KOPT-K1 (cell line): ENCODE results near the gene KRTCAP2.
A peak's percentile ranks its signal among the peaks of the same experiment; 100 is the strongest.

ENCODE experiments used
- H3K27ac ChIP-seq: fragments of 200-600 bp; sonication (generic); 2 replicates; pipeline ENCODE4 v1.5.1; 2016; ENCODE audit warnings: antibody characterized with exemption, mild to moderate bottlenecking, low read depth, low read length; ENCODE audit not compliant: poor library complexity, severe bottlenecking
- H3K36me3 ChIP-seq: fragments of 200-600 bp; sonication (generic); 2 replicates; pipeline ENCODE4 v1.5.1; 2017; ENCODE audit warnings: antibody characterized with exemption, mild to moderate bottlenecking, low read length, moderate library complexity; ENCODE audit not compliant: insufficient read depth
- H3K9me3 ChIP-seq: fragments of 200-600 bp; sonication (generic); 2 replicates; pipeline ENCODE4 v1.5.1; 2017; ENCODE audit warnings: antibody characterized with exemption, low read length, mild to moderate bottlenecking; ENCODE audit not compliant: insufficient read depth, poor library complexity, severe bottlenecking

Gene KRTCAP2

DNA sequence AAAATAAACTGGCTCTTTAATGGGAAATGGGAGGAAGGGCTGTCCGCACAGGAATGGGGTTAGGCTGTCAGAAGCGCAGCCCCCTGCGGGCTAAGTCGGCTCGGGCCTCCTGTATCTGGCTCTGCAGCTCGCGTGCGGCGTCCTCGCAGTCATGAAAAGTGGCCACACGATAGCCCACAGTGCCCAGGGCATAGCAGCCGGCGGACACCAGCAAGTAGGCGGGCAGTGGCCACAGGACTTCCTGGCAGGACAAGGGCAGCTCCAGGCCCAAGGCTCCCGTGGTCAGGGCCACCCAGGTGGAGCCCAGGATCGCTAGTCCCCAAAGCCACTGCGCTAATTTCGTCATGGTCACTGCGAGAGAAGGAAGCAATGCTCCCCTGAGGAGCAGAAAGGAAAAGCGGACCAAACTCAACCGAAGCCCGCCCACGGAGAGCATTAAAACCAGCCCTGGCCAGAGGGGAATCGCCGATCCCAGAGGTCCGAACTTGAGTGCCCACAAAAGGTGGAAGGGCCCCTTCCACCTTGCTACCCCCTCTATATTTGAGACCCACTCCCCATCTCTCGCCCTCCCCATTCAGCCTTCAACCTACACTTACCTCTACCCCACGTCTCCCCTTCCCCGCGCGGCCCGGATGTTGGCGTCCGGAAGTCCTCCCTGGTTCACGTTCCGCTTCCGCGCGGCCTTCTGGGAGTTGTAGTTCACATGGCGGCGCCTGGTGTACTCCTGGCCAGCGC, 33.0 kb downstream of the KRTCAP2 start, which contains the start of gene DPM3:
TSS of gene DPM3 (minus strand) at position 637 of the 735 bp plus-strand sequence. CDS start at position 346, 291 bp downstream.
- no peaks in the 10 kb centered on the region for H3K36me3 ChIP-seq
- no peaks in the 10 kb centered on the region for H3K9me3 ChIP-seq
- H3K27ac ChIP-seq = peak within 1 kb of the TSS; percentile 78

DNA sequence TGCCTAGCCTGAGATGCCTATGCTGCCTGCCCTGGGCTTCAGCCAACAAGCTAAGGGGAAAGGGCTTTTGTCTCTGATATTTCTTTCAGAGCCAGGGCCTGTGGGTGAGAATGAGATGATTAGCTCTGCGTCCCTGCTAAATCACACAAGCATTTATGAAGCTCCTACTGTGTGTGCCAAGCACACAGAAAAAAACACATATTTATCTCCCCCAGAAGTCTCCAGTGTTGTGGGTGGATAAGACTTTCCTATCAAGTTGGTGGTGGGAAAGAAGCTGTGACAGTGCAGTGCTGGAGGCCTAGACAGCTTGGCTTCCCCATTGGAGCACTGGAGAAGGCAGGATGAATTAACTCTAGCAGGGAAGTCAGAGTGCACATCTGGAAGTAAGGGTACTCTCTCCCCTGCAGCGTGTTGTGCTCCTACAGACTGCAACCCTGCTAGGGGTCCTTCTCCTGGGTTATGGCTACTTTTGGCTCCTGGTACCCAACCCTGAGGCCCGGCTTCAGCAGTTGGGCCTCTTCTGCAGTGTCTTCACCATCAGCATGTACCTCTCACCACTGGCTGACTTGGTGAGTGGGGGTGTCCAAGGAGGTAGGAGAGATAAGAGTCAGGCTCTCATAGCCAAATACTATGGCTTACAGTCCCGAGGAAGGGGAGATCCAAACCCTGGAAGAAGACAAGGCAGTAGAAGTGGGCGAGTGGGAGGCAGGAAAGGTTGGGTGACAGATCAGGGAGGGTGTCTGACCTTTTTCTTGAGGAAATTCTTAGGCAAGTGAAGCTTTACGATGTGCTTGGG, 35.8 kb downstream of the KRTCAP2 start:
- Histone ChIP-seq H3K9me3 (no peaks in the 10 kb centered on the region), H3K36me3 (no peaks in the 10 kb centered on the region), H3K27ac (peak overlapping the region; percentile 93)

DNA sequence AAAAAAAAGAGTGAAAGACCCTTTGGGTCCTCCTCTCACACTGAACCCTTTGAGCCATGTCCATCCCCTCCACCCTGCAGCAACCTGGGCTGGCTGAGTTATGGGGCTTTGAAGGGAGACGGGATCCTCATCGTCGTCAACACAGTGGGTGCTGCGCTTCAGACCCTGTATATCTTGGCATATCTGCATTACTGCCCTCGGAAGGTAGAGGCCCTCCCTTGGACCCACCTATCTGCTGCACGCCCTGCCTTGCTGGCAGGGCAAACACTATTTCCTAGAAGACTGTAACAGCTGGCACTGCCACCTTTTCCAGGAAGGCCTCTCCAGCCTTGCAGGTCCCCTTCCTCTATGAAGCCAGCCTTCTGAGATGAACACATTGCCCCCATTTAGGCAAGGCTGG, 36.4 kb downstream of the KRTCAP2 start:
- H3K36me3 ChIP-seq = no peaks in the 10 kb centered on the region
- no peaks in the 10 kb centered on the region for H3K9me3 ChIP-seq
- peak overlapping the region; percentile 93 for H3K27ac ChIP-seq

DNA sequence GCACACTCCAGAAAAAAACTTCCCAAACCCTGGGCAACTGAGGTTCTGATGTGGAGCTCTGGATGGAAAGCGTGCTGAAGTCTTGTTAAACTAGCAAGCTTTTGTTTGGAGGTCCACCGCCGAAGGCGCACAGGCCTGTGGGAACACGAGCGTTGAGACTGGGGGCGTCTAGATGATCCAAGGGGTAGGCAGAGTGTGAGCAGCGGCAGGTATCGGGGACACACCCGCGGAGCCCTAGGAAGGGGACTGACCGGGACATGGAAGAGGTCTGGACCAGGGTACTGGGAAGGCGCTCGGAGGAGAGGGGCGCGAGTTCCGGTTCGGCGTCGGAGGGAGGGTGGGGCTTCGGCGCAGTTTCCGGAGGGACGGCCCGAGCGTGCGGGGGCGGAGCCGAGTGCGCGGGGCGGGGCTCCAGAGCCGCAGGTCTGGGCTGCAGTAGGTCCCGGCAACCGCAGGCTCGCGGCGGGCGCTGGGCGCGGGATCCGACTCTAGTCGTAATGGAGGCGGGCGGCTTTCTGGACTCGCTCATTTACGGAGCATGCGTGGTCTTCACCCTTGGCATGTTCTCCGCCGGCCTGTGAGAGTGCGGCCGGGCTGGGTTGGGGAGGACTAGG, 37.6 kb downstream of the KRTCAP2 start, which contains the start of gene SLC50A1:
TSS of gene SLC50A1 (plus strand) at position 438 of the 614 bp plus-strand sequence. CDS start at position 498, 60 bp downstream.
- Histone ChIP-seq H3K36me3 (no peaks in the 10 kb centered on the region), H3K9me3 (no peaks in the 10 kb centered on the region), H3K27ac (peak within 1 kb of the TSS; percentile 93)

DNA sequence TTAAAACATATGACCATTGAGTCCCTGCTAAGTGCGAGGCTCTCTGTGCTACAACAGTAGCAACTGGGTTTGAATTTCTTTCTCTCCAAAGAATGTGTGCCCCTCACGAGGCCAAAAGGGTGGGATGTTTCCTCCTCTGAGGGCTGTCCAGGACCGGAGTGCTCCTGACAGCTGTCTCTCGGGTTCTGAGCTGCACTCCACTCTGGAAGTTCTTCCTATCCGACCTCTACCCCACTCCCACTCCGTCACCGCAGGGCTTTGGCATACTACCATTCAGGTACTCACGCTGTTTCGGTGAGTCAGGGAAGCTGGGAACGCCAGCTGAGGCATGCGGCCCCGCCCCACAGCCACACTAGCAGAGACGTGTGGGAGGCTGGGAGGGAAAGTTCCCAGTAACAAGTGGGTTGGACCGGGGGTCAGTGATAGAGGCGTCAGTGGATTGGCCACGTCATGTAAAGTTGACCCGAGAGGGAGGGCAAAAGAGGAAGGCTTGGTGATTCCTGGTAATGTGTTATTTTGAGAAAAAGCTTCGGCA, 38.2 kb downstream of the KRTCAP2 start:
- Histone ChIP-seq H3K9me3 (no peaks in the 10 kb centered on the region), H3K36me3 (no peaks in the 10 kb centered on the region), H3K27ac (peak overlapping the region; percentile 93)

DNA sequence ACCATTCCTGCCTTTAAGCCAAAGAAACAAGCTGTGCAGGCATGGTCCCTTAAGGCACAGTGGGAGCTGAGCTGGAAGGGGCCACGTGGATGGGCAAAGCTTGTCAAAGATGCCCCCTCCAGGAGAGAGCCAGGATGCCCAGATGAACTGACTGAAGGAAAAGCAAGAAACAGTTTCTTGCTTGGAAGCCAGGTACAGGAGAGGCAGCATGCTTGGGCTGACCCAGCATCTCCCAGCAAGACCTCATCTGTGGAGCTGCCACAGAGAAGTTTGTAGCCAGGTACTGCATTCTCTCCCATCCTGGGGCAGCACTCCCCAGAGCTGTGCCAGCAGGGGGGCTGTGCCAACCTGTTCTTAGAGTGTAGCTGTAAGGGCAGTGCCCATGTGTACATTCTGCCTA, 38.8 kb downstream of the KRTCAP2 start:
- Histone ChIP-seq H3K36me3 (no peaks in the 10 kb centered on the region), H3K9me3 (no peaks in the 10 kb centered on the region), H3K27ac (no peak overlapping the region)

DNA sequence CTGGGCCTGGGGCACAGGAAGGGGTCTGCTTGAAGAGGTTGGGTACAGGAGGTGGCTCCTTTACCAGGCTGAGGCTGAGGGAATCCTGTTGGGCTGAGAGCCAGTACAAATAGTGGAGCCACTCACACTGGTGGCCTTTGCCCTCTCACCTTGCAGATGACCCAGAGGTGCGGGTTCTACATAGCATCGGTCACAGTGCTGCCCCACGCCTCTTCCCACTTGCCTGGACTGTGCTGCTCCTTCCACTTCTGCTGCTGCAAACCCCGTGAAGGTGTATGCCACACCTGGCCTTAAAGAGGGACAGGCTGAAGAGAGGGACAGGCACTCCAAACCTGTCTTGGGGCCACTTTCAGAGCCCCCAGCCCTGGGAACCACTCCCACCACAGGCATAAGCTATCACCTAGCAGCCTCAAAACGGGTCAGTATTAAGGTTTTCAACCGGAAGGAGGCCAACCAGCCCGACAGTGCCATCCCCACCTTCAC, 39.3 kb downstream of the KRTCAP2 start:
- no peaks in the 10 kb centered on the region for H3K36me3 ChIP-seq
- H3K27ac ChIP-seq = no peak overlapping the region
- no peaks in the 10 kb centered on the region for H3K9me3 ChIP-seq

DNA sequence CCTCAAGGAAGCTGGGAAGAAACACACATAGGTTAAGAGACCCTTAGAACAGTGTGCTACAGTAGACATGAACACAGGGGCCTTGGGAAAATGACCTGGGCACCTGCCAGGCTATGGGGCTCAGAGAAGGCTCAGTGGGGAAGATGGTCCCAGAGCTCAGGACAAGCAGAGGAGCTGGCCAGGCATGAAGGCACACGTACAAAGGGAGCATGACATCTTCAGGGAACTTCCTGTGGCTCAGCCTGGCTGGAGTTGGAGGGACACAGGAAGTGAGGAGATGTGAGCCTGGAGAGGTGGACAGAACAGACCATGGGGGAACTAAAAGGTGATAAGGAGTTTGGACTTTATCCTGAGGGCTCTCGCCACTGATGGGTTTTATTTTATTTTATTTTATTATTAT, 41.2 kb downstream of the KRTCAP2 start:
- no peak overlapping the region for H3K27ac ChIP-seq

DNA sequence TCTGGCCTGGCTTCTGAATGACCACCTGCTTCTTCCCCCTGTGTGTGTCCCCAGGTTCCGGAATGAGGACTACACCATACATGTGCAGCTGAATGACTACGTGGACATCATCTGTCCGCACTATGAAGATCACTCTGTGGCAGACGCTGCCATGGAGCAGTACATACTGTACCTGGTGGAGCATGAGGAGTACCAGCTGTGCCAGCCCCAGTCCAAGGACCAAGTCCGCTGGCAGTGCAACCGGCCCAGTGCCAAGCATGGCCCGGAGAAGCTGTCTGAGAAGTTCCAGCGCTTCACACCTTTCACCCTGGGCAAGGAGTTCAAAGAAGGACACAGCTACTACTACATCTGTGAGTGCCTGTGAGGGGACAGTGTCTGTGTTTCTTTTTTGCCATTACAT, 41.8 kb downstream of the KRTCAP2 start:
- no peak overlapping the region for H3K27ac ChIP-seq

More for the DNA sequence above, 41.2 kb downstream of the KRTCAP2 start:
- Histone ChIP-seq H3K9me3 (no peaks in the 10 kb centered on the region), H3K36me3 (no peaks in the 10 kb centered on the region)

DNA sequence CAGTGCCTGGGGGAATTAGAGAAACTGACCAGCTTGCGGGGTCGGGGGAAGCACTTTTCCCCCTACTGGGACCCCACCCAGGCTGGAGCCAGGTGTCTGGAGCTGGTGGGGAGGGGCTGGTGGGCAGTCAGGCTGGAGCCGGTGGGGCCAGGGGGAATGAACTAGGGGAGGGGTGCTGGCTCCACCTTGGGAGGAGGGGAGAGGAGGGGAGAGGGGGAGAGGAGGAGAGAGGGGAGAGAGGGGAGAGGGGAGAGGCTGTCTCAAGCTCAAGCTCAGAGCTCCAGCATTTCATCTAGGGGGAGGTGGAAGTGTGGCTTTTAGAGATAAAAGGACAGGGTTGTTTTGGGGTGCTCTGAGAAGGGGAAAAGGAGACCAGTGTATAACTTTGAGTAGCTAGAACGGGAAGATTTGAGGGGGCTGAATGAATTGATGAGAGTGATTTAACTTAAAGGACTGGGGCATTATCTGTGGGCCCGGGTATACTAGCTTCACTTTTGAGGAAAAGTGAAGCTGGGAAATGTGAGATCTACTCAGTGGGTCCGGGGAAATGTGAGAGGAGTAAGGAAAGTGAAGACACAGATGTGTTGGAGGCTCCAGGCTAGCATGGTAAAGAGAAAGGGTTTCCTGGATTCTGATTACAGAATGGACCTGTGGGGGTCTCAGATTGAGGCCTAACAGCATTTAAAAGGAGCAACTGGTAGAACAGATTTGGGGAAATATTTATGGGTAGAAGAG, 42.7 kb downstream of the KRTCAP2 start:
- no peaks in the 10 kb centered on the region for H3K36me3 ChIP-seq
- no peak overlapping the region for H3K27ac ChIP-seq
- no peaks in the 10 kb centered on the region for H3K9me3 ChIP-seq

More for the DNA sequence above, 41.8 kb downstream of the KRTCAP2 start:
- Histone ChIP-seq H3K36me3 (no peaks in the 10 kb centered on the region), H3K9me3 (no peaks in the 10 kb centered on the region)

DNA sequence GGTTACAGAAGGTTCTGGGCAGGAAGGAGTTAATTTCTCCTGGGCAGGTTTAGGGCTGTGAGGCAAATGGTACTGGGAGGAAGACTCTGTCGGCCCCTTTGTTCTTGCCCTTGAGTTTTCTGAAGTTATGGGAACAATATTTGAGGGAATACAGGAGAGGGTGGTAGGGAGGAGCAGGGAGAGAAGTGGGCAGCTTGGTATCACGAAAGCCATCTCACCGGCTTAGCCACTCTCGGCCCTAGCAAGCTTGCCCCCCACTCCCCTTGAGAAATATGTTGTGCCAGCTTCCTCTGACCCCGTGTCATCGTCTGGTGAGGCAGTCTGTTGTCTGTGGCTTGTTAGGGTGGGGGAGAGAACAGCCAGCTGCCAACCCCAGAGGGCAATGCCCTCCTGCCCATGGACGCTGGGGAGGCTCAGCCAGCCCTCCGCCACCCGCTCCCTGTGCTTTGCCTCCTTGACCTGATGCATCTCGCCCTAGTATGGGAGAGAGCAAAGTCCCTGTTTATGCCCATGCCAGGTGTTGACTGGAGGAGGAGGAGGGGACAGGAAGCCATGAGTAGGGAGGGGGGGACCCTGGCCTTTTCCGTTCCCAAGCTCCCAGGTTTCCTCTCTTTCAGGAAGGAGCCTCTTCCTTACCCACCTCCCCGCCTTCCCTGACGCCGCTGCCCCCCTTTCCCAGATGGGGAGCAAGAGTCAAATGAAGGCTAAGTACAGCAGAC, 44.2 kb downstream of the KRTCAP2 start:
- Histone ChIP-seq H3K9me3 (no peaks in the 10 kb centered on the region), H3K27ac (no peak overlapping the region), H3K36me3 (no peaks in the 10 kb centered on the region)

DNA sequence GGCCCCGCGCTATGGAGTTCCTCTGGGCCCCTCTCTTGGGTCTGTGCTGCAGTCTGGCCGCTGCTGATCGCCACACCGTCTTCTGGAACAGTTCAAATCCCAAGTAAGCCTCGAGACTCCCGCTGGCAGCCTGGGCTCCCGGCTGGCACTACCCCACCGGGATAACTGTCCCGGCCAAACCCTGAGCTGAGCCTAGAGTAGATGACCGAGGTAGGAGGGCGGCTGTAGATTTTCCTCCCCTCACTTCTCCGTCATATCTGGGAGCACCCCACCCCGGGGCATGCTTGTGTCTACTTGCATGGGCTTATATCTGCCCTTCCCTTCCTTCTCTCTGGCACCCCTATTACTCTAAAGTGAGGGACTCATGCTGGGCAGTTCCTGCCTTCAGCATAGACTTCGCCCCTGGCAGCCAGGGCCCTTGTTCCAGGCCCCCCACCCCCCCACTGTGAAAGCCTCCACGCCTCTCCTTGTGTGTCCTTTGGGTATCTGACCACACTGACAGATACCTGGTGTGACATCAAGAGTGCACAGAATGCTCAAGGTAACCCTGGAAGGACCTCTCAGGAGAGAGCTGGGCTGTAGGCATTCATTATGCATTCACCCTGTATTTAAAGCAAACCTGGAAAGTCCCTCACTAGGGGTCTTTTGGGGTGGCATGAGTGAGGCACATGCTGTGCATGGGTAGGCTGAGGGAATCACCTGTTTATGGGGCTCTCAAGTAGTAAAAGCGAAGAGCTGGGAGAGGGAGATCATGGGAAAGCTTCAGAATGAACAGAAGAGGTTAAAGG, 44.9 kb downstream of the KRTCAP2 start:
- Histone ChIP-seq H3K27ac (no peak overlapping the region), H3K9me3 (no peaks in the 10 kb centered on the region)

More for the DNA sequence above, 44.9 kb downstream of the KRTCAP2 start:
- no peaks in the 10 kb centered on the region for H3K36me3 ChIP-seq
